MG63 (cell line): Measurements from ENCODE around the gene LONP1. TPM values are rescaled to one million over a fixed set of nuclear protein-coding genes. Genes with fewer than 3 reads are reported as not detected.
"Not testable (repeated sequence)": the region's sequence is repeated elsewhere in the genome, so short reads cannot be mapped to it uniquely, and the experiment has no call there.

Experiments
- DNase-seq: peaks from one replicate; pipeline ENCODE4 v3.0.0-alpha.2; 2020
- H3K27me3 ChIP-seq: fragments of 250-450 bp; sonication (Bioruptor Pico); 2 replicates; pipeline ENCODE4 v1.5.1; 2020; ENCODE audit warnings: mild to moderate bottlenecking, moderate library complexity
- H3K36me3 ChIP-seq: fragments of 250-450 bp; sonication (Bioruptor Pico); 2 replicates; pipeline ENCODE4 v1.5.1; 2020; ENCODE audit warnings: mild to moderate bottlenecking, moderate library complexity
- H3K4me3 ChIP-seq: fragments of 250-450 bp; sonication (Bioruptor Pico); 2 replicates; pipeline ENCODE4 v1.5.1; 2020; ENCODE audit warnings: mild to moderate bottlenecking, moderate library complexity
- H3K9me3 ChIP-seq: fragments of 250-450 bp; sonication (Bioruptor Pico); 2 replicates; pipeline ENCODE4 v1.5.1; 2020; ENCODE audit warnings: mild to moderate bottlenecking, moderate library complexity
- total RNA-seq: library from RNA; depleted of rRNA; stranded (reverse); fragments of >200 nt; shearing (Covaris generic); gene quantifications from 2 replicates; pipeline ENCODE4 v1.2.3, GENCODE V29; 2014; ENCODE audit warnings: low replicate concordance

The LONP1 gene
- total RNA-seq, 1 experiment from 2014 or later, result 79.2 TPM

GRCh38 chr19:5718579-5719273, 1.2 kb downstream of the LONP1 start:
- Histone ChIP-seq H3K36me3 (peaks cover 14% of the 10 kb centered on the region), H3K27me3 (no peaks in the 10 kb centered on the region), H3K4me3 (peak overlapping the region; percentile 72), H3K9me3 (no peaks in the 10 kb centered on the region)
- peak; percentile 44 for DNase-seq

GRCh38 chr19:5718037-5718578, 1.8 kb downstream of the LONP1 start:
- DNase-seq, result peak; percentile 47
- Histone ChIP-seq H3K4me3 (peak overlapping the region; percentile 72), H3K9me3 (no peaks in the 10 kb centered on the region)

GRCh38 chr19:5717215-5717935, 2.6 kb downstream of the LONP1 start:
- DNase-seq, result no peak
- Histone ChIP-seq H3K36me3 (peaks cover 20% of the 10 kb centered on the region), H3K27me3 (no peaks in the 10 kb centered on the region), H3K4me3 (no peak overlapping the region), H3K9me3 (no peaks in the 10 kb centered on the region)

More at GRCh38 chr19:5718037-5718578, 1.8 kb downstream of the LONP1 start:
- H3K27me3 ChIP-seq, result no peaks in the 10 kb centered on the region
- peaks cover 18% of the 10 kb centered on the region for H3K36me3 ChIP-seq

DNA sequence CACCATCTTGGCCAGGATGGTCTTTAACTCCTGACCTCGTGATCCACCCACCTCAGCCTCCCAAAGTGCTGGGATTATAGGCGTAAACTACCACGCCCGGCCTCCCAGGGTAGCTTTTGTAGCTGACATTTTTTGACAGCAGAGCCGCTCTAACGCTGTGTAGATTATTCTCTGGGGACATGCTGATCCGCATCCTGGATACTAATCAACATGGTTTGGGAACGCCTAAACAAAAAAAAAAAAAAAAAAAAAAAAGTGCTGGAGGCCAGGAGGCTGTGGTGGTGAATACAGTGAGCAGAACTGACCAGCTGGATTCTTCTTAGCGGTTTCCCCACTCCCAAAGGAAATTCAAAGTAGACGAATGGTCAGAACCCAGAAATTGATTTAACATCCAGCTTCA, 5.1 kb downstream of the LONP1 start:
- Histone ChIP-seq H3K36me3 (peaks cover 20% of the 10 kb centered on the region), H3K27me3 (no peaks in the 10 kb centered on the region), H3K4me3 (no peak overlapping the region), H3K9me3 (no peaks in the 10 kb centered on the region)
- no peak for DNase-seq

DNA sequence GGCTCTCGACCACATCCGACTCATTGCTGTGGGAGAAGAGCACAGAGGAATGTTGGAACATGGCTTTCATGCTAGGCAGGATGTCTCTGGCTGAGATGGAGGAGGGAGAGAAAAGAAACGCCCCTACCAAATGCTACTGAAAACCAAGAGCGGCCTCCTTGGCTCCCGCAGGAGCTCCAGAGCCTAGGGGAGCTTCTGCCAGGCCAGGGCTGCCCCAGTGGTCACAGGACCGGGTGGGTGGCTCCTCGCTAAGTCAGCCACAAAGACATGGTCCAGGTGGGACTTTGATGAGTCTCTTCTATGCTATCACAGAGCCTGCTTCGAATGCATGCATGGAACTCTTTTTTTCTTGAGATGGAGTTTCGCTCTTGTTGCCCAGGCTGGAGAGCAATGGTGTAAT, 6.7 kb downstream of the LONP1 start:
- no peaks in the 10 kb centered on the region for H3K9me3 ChIP-seq
- DNase-seq, result no peak
- peaks cover 20% of the 10 kb centered on the region for H3K36me3 ChIP-seq
- no peaks in the 10 kb centered on the region for H3K27me3 ChIP-seq
- H3K4me3 ChIP-seq, result no peak overlapping the region

DNA sequence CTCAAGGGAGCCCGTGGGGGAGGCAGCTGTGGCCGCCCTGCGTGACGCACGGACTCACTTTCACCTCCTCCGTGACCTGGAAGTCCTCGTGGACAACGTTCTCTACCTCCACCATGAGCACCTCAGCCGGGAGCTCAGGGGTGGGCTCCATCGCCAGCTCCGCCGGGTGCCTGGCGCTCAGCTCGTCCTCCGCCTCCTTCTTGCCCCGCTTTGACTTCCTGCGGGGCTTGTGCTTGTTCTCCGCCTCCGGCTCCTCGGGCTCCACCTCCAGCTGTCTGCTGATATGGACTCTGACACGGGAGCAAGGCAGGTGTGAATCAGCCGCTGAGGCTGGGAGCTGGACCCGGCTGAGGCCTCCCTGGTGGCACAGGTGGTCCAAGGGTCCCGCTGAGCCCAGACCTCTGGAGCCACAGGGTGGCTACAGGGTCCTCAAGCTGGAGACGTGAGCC, 8.2 kb downstream of the LONP1 start:
- Histone ChIP-seq H3K4me3 (no peak overlapping the region), H3K9me3 (no peaks in the 10 kb centered on the region), H3K27me3 (no peaks in the 10 kb centered on the region), H3K36me3 (peaks cover 14% of the 10 kb centered on the region)
- no peak for DNase-seq

- H3K4me3 ChIP-seq, result no peak overlapping the region
- no peak for DNase-seq
- peaks cover 19% of the 10 kb centered on the region for H3K36me3 ChIP-seq
- no peaks in the 10 kb centered on the region for H3K9me3 ChIP-seq
- H3K27me3 ChIP-seq, result no peaks in the 10 kb centered on the region
Observed at GRCh38 chr19:5711025-5711424, 8.9 kb downstream of the LONP1 start.

DNA sequence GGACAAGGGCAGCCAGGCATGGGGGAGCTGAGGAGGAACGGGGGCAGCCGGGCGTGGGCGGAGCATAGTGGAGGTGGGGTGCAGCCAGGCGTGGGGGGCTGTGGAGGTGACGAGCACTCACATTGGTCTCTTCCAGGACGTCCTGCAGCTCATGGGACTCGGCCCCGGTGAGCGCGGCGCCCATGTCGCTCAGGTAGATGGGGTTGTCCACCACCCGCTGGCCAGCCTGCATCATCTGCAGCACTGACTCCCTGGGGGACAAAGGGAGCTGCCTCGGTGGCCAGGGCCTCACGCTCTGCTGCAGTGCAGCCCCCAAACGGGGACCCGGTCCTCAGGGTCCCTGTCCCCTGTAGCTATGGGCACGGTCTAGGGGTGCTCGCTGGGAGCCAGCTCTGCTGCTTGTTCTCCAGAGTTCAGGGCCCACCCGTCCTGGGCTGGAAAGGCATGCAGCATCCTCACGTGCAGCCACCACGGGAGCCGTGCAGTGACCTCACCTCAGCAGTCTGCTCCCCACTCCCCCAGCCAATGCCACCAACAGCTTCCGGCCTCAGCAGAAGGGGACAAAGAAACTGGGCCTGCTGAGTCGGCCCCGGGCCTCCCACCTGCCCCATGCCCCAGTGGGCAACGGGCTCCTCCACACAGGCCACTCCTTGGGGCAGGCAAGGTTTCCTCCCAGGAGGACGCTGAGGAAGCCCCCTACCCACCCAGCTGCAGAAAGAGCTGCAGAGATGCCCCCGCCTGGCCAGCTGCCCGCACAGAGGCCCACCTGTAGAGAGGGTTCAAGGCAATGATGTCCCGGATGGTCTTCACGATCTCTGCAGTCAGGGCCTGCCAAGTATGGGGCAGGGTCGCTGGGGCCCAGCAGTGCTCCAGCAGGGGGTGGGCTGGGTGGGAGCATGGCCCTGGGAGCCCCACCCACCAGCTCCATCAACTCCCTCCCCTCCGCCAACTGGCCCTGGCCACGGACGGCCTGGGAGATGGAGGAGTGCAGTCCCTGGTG, 12.1 kb downstream of the LONP1 start:
- no peaks in the 10 kb centered on the region for H3K9me3 ChIP-seq
- peaks cover 22% of the 10 kb centered on the region for H3K36me3 ChIP-seq
- no peak overlapping the region for H3K4me3 ChIP-seq
- DNase-seq, result no peak
- H3K27me3 ChIP-seq, result no peaks in the 10 kb centered on the region

DNA sequence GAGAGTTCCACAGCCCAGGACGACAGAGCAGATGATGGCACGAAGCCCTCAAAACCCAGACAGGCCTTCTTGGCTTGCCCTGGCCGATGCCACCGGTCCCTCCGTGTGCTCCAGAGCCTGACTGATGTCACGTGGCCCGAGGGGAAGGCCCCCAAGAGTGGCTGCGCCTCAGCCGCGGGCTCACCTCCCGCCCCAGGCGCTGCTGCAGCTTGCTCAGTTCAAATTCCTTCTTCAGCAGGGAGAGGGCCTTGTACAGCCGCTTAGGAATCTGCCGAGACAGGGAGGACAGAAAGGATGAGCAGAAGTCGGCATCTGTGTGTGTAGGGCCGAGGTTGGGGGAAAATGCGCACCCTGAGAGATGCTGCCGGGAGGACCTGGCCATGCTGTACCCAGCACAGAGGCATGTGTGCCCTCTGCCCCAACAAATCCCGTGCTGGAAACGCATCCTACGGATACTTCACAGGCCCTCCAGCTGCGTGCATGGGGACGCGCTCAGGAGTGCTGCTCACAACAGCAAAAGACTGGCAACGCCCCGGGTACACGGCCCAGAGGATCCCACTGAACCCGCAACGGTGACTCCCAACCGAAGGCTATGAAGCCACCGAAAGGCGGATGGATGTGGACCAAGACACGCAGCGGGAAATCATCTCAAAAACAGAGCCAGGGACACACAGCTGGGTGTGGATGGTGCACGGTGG, 12.9 kb downstream of the LONP1 start:
- no peak for DNase-seq
- no peaks in the 10 kb centered on the region for H3K9me3 ChIP-seq
- H3K27me3 ChIP-seq, result no peaks in the 10 kb centered on the region
- H3K36me3 ChIP-seq, result peaks cover 21% of the 10 kb centered on the region
- no peak overlapping the region for H3K4me3 ChIP-seq

GRCh38 chr19:5705552-5705951, 14.4 kb downstream of the LONP1 start:
- peaks cover 25% of the 10 kb centered on the region for H3K36me3 ChIP-seq
- no peaks in the 10 kb centered on the region for H3K27me3 ChIP-seq
- no peaks in the 10 kb centered on the region for H3K9me3 ChIP-seq
- no peak overlapping the region for H3K4me3 ChIP-seq
- DNase-seq, result no peak

- Histone ChIP-seq H3K9me3 (no peaks in the 10 kb centered on the region), H3K27me3 (no peaks in the 10 kb centered on the region), H3K4me3 (no peak overlapping the region), H3K36me3 (peaks cover 28% of the 10 kb centered on the region)
- no peak for DNase-seq
Observed at GRCh38 chr19:5703819-5704818, 15.8 kb downstream of the LONP1 start.

DNA sequence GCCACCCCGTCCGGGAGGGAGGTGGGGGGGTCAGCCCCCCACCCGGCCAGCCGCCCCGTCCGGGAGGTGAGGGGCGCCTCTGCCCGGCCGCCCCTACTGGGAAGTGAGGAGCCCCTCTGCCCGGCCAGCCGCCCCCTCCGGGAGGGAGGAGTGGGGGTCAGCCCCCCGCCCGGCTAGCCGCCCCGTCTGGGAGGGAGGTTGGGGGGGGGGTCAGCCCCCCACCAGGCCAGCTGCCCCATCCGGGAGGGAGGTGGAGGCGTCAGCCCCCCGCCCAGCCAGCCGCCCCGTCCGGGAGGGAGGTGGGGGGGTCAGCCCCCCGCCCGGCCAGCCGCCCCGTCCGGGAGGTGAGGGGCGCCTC, 17.9 kb downstream of the LONP1 start:
- not testable (repeated sequence) for H3K4me3 ChIP-seq, DNase-seq, H3K9me3 ChIP-seq, H3K27me3 ChIP-seq
- peaks cover 28% of the 10 kb centered on the region for H3K36me3 ChIP-seq

DNA sequence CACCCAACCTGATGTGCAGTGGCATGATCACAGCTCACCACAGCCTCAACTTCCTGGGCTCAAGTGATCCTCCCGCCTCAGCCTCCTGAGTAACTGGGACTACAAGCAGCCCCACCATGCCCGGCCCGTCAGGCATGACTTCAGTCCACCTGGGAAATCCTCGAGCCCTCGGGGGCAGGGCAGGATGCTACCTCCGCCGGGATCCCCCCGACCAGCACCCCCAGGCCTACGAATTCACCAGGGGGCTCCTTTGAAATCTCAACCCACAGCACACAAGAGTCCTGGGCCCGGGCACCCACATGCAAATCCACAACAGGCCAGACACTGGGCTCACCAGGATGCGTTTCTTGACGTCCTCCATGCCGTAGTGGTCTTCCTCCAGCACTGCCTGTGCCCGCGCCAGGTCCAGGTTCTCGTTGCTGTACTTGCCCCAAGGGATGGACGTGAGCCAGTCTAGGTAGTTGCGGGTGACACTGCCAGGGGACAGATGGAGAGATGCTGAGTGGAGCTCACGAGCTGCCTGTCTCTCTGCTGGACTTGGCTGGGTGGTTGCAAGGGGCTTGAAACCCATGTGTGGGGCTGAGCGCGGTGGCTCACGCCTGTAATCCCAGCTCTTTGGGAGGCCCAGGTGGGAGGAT, 19.4 kb downstream of the LONP1 start:
- DNase-seq, result no peak
- H3K27me3 ChIP-seq, result no peaks in the 10 kb centered on the region
- H3K4me3 ChIP-seq, result no peak overlapping the region
- peaks cover 17% of the 10 kb centered on the region for H3K36me3 ChIP-seq
- H3K9me3 ChIP-seq, result no peaks in the 10 kb centered on the region

DNA sequence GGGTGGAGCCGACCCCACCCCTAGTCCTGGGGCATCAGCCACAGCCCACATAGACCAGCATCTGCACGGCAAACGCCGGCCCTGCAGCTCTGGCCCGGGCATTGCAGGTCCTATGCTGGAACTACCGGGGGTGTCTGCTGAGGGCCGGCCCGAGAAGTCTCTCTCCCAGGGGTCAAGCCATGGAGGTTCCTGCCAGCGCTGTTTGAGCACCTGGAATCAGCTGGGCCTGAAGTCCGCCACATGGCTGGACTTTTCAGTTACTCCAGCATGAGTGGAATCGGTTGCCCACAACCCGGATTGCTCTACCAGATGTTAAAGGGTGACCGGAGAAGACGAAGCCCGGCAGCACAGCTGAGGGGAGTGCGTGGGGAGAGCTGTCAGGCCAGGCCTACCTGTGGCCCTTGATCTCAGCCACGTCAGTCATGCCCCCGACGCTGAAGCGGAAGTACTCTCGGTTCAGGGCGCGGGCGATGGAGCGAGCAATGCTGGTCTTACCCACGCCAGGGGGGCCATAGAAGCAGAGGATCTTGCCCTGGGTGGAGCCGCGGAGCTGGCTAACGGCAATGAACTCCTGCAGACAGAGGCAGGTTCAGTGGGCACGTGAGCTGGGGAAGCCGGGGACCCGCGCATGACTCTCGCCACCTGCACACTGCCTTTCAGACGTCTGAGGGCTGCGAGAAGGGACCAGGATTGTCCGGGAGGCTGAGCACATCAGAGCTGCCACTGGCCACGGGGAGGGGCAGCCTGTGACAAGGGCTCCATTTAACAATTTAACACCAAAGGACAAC, 21.1 kb downstream of the LONP1 start:
- DNase-seq, result no peak
- H3K27me3 ChIP-seq, result no peaks in the 10 kb centered on the region
- no peak overlapping the region for H3K4me3 ChIP-seq
- H3K36me3 ChIP-seq, result peaks cover 17% of the 10 kb centered on the region; the same call in 1 of the 2 replicates
- no peaks in the 10 kb centered on the region for H3K9me3 ChIP-seq
